Measurements from ENCODE around the gene NFKBIB. TPM values are rescaled to one million over a fixed set of nuclear protein-coding genes. Genes with fewer than 3 reads are reported as not detected.

NFKBIB gene
- total RNA-seq, 1 donor from 2014 or later: 25.5 TPM

- Histone ChIP-seq H3K36me3 (peaks cover 30% of the 10 kb centered on the region), H3K4me3 (no peak overlapping the region), H3K9me3 (no peaks in the 10 kb centered on the region), H3K27ac (no peak overlapping the region), H3K4me1 (peaks cover 8% of the 10 kb centered on the region), H3K27me3 (no peaks in the 10 kb centered on the region)
- ATAC-seq: no peak
- DNase-seq: no peak
- TF ChIP-seq CTCF (IDR thresholded peaks at IDR 0.05): no peak
- intact Hi-C loops (cut with DNase I): no loop called here
These were observed 5.9 kb downstream of the NFKBIB start for GRCh38 chr19:38905620-38906019.

DNA sequence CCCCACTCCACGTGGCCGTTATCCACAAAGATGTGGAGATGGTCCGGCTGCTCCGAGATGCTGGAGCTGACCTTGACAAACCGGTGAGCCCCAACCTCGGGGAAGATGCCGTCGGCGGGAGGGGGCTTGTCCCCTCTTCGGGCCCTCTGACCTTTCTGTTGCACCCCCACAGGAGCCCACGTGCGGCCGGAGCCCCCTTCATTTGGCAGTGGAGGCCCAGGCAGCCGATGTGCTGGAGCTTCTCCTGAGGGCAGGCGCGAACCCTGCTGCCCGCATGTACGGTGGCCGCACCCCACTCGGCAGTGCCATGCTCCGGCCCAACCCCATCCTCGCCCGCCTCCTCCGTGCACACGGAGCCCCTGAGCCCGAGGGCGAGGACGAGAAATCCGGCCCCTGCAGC is 7.5 kb downstream of the NFKBIB start:
- TF ChIP-seq CTCF (IDR thresholded peaks at IDR 0.05): no peak
- Histone ChIP-seq H3K4me3 (no peak overlapping the region), H3K4me1 (no peaks in the 10 kb centered on the region), H3K36me3 (peaks cover 30% of the 10 kb centered on the region), H3K9me3 (no peaks in the 10 kb centered on the region), H3K27ac (no peak overlapping the region), H3K27me3 (no peaks in the 10 kb centered on the region)
- ATAC-seq (no peak), DNase-seq (no peak)
- intact Hi-C loops (cut with DNase I): no loop called here

DNA sequence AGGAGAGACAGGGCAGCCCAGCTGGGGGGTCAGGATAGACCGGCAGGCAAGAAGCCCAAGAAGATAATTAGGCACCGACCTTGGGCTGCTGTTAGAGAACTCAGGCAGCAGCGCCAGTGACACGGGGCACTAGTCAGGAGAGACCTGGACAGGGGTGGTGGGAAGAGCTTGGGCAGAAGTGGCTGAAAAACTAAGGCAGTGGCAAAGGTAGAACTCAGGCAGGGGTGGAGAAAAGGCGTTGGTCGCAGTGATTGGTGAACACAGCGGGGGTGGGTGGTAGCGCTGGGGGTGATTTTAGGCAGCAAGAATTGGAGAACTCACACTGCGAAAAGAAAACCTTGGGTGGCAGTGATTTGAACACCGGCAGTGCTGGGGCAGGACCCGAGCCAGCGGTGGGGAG is 7.9 kb downstream of the NFKBIB start:
- H3K27me3 ChIP-seq: no peaks in the 10 kb centered on the region
- H3K36me3 ChIP-seq: peaks cover 30% of the 10 kb centered on the region
- intact Hi-C loops (cut with DNase I): no loop called here
- DNase-seq (no peak), ATAC-seq (no peak)
- no peaks in the 10 kb centered on the region for H3K9me3 ChIP-seq
- H3K4me3 ChIP-seq: no peak overlapping the region
- no peak for TF ChIP-seq CTCF (IDR thresholded peaks at IDR 0.05)
- no peak overlapping the region for H3K27ac ChIP-seq
- H3K4me1 ChIP-seq: no peaks in the 10 kb centered on the region

DNA sequence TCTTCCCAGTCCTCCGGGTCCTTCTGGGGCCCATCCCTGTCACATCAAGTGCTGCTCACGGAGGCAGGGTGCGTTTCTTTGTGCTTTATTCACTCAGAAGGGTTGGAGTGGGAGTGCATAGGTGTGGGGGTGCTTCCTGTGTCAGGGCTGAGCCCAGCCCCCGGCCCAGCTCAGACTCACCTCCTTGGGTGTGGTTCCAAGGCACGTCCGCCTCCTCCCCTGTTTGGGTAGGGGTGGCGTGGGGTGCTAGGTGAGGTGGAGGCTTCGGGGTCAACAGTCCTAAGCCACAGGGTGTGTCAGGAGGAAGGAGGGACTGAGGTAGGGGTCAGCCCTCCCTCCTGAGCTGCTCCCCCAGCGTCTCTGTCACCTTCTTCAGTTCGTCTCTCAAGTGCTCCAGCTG is 9.1 kb downstream of the NFKBIB start:
- no peak for DNase-seq
- ATAC-seq: no peak
- intact Hi-C loops (cut with DNase I): no loop called here
- Histone ChIP-seq H3K36me3 (peaks cover 30% of the 10 kb centered on the region), H3K9me3 (no peaks in the 10 kb centered on the region), H3K27me3 (no peaks in the 10 kb centered on the region), H3K4me1 (no peaks in the 10 kb centered on the region), H3K4me3 (no peak overlapping the region), H3K27ac (no peak overlapping the region)
- TF ChIP-seq CTCF (IDR thresholded peaks at IDR 0.05): no peak

GRCh38 chr19:38910488-38910887 is 10.7 kb downstream of the NFKBIB start:
- Histone ChIP-seq H3K27ac (no peak overlapping the region), H3K4me3 (no peak overlapping the region), H3K9me3 (no peaks in the 10 kb centered on the region), H3K4me1 (no peaks in the 10 kb centered on the region), H3K27me3 (no peaks in the 10 kb centered on the region), H3K36me3 (peaks cover 24% of the 10 kb centered on the region)
- ATAC-seq: no peak
- intact Hi-C loops (cut with DNase I): no loop called here
- no peak for DNase-seq
- TF ChIP-seq CTCF (IDR thresholded peaks at IDR 0.05): no peak

- no peak overlapping the region for H3K27ac ChIP-seq
- no peak for ATAC-seq
- H3K4me3 ChIP-seq: no peak overlapping the region
- no peaks in the 10 kb centered on the region for H3K27me3 ChIP-seq
- no peak for TF ChIP-seq CTCF (IDR thresholded peaks at IDR 0.05)
- intact Hi-C loops (cut with DNase I): no loop called here
- H3K9me3 ChIP-seq: no peaks in the 10 kb centered on the region
- H3K36me3 ChIP-seq: peaks cover 16% of the 10 kb centered on the region
- no peaks in the 10 kb centered on the region for H3K4me1 ChIP-seq
- DNase-seq: no peak
These were observed 11.7 kb downstream of the NFKBIB start for GRCh38 chr19:38911388-38912001.

Measured in upper lobe of right lung (tissue), 1 donor.